HG03565 (cell line): Measurements from ENCODE around the gene GABRR2.

Experiments used
- ATAC-seq: cut with Tn5 transposase; IDR thresholded peaks from one replicate; pipeline ENCODE4 v1.9.1; 2021; ENCODE audit warnings: mild to moderate bottlenecking, moderate library complexity; ENCODE audit not compliant: unreplicated experiment

Gene GABRR2

DNA sequence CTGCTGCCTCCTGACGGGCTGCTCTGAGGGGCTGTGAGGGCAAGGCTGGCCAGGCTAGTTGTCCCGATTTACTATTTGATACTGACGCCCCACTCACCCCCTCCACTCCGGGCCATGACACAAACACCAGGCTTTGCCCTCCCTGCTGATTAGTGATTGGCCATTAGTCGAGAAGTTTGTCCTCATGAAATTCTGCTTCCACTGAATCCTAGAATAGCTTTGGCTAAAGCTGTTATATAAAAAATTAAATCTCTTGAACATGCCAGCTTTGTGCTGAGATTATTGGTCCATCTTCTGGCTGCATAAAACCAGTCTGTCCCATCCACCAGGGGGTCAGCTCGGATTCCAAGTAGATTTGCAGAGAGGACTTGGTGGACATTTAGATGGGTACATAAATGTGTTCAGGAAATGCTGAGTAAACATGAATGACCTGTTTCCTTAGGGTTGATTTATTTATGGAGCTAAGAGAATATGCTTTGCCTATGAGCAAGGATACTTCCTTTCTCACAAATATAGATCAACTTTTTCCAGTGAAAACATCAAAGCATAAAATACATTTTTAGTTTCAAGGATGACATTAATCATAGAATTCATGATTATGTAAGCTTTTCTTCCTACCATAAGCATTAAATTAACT, at the start of gene GABRR2:
Gene GABRR2, minus strand, starts transcription at position 51 of the 637 bp plus-strand sequence. CDS start 134 bp downstream, outside the sequence.
- no peak for ATAC-seq

GRCh38 chr6:89364586-89364985, 49.5 kb upstream of the GABRR2 start:
- no peak for ATAC-seq

DNA sequence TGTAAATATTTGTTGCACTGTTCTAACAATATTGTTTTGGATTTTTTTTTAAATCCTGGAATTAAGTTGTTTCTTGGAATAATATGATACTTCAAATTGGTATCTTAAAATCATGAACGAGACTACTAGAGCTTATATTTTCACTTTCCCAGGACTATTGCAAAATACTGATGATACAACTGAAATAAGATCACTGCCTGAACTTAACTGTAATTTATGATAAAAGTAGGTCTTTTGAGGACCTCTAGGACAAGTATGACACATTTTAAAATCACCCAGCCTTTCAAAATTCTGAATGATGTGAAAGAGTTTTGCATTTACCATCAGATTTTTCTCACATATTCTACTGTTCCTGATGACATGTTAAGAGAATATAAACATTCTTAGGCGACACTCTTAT, 46.1 kb upstream of the GABRR2 start:
- no peak for ATAC-seq

DNA sequence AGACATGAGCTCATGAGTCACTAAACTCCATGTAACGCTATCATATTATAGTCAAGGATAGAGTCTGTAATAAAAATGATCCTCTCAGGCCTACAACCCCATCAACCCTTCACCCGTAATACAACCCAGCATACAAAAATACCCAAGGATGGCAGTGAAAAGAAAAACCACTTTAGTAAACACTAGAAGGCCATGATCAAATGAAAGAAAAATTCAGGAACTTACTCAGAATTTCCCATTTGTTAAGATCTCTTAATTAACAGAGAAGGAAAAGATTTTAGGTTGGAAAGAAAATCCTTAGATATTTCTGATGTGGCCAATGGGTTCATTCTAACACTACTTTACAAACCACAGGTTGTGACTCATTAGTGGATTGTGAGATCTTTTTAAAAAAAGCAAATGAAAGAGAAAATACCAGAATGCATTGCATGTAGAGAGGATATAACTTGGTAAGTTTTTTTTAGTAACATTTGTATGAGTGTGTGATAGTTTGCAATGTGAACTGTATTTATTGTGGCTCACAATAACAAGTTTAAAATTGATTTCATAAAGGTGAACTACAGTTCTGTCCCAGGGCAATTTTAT, 45.4 kb upstream of the GABRR2 start:
- ATAC-seq, result peak; percentile 45

- ATAC-seq, result no peak
Measured at GRCh38 chr6:89359561-89359960, 44.5 kb upstream of the GABRR2 start.

- peak; percentile 31 for ATAC-seq
Measured at GRCh38 chr6:89357390-89357789, 42.3 kb upstream of the GABRR2 start.

- no peak for ATAC-seq
Measured at GRCh38 chr6:89356642-89357170, 41.6 kb upstream of the GABRR2 start.

DNA sequence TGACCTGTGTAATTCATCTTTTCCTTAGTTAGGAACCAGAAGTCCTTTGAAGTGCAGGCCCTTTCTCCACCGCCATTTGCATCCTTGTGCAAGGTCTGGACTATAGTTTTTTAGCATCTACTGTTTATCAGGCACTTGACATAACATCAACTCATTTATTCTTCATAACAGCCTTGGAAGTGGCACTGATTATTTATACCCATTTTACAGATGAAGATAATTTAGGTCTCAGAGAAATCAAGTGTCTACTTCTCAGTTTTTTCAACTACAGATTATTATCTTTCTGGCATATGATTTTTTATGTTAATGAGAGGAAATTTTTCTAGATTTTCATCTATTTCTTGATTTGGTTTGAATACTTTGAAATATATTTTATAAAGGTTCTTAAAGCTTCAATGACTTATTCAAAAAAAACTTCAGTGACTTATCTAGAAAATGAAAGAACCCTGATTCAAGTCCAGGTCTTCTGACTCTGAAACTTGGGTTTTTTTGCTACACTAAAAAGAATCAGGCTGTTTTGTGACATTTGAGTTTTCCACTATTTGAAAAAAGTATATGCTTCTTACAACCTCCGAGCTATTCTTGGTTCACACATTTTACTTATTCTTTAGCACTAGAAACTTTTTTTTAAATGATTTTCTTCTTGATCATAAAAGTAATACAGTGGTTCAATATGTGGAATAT, 40.6 kb upstream of the GABRR2 start:
- no peak for ATAC-seq

GRCh38 chr6:89353702-89354392, 38.7 kb upstream of the GABRR2 start:
- peak; percentile 16 for ATAC-seq

- ATAC-seq, result no peak
Measured at GRCh38 chr6:89353118-89353556, 38.0 kb upstream of the GABRR2 start.

DNA sequence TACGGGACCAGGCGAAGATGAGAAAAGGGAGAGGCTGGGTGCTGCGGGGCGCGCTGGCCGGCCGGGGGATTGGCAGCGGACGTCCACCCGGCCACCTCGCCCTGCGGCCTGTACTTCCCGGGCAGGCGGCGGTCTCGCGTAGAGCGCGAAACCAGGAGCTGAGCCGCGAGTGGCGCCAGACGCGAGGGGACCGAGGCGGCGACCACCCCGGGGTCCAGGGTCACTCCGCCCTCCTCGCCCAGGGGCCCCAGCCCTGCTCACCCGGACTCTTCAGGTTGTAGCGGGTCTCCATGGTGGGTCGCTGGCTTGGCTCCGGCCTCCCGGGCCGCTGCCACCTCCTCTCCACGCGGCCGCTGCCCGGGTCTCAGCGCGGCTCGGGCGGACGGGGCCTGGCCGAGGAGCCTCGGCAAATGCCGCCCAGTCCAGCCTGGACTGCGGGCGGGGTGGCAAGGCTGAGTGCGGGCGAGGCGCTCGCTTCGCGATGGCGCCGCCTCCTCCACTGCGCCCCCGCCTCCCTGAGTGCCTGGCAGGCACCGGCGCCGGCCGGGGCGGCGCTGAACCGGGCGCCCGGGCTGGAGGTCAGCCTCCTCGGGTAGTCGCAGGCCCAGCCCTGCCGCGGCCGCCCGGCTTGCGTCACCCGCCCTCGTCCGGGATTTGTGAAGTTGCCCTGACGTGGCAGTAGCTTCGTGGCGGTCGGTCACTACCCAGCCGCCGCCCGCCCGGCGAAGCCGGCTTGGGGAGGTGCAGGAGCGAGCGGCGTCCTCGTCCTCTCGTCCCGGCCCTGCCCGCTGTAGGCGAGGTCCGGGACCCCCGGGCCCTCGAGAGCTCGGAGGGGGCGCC, 37.4 kb upstream of the GABRR2 start, which contains the start of gene UBE2J1:
Gene UBE2J1, minus strand, starts transcription at position 445 of the 840 bp plus-strand sequence. Its CDS starts 153 bp downstream, at position 292.
- peak; percentile 30 for ATAC-seq

DNA sequence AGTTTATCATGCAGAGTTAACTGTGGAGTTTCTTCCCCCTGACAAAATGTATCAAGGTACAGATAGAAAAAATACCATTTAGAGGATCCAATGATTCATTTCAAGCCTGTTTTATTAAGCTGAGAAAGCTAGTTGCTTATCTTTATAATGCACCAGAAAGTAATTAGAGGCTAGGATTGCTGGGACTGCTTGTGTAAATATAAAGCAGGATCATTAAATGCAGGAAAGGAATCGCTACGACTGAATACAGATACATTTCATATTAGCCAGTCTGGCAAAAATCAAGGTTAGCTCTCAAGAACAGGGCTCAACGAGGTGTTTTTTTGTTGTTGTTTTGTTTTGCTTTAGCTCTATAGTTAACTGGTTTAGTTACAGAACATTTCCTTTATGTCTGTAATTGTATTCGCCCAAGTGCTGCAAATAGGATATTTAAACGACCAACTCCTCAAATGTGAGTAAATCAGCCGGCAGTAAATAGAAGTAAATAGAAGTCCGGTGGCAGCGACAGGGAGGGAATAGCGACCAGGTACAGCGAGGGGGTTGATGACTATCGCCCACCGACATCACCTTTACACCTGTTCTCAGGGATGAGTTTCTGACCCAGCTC, 36.7 kb upstream of the GABRR2 start:
- ATAC-seq, result no peak

DNA sequence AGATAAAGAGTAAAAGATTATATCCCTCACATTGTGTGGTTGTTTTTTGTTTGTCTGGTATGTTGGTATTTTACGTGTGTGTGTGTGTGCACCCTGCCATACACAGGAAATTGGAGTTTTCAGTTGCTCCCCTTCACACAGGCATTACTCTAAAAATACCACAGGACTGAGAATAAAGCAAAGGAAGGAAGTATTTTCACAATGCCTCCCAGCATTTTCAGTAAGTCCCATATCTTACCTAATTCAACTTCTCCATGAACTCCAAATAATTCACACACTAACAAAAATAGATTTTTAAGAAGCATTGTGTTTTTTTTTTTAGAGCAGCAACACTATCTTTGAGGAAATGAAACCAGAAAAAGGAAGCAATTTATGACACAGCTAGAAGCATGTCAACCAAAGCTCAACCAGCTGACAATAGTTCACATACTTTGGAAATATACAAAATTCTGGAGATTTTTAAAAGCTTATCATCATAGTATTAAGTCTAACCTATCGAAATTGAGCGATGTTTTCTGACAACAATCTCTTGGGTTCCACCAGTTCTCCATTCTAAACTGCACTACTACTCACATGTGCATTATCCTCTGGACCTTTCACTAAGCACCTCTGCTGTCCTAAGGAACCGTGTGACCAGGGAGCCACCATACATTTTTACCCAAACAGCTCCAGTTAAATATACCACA, 35.3 kb upstream of the GABRR2 start:
- peak; percentile 31 for ATAC-seq

GRCh38 chr6:89348372-89348771, 33.3 kb upstream of the GABRR2 start:
- no peak for ATAC-seq

- no peak for ATAC-seq
Measured at GRCh38 chr6:89347825-89348224, 32.7 kb upstream of the GABRR2 start.

GRCh38 chr6:89346433-89346832, 31.3 kb upstream of the GABRR2 start:
- no peak for ATAC-seq

- no peak for ATAC-seq
Measured at GRCh38 chr6:89339565-89339964, 24.5 kb upstream of the GABRR2 start.

GRCh38 chr6:89335164-89335563, 20.1 kb upstream of the GABRR2 start:
- ATAC-seq, result no peak

GRCh38 chr6:89330910-89331309, 15.8 kb upstream of the GABRR2 start:
- no peak for ATAC-seq
